Raji (cell line): Measurements from ENCODE around the gene SDE2.

Source experiments
- POLR2A ChIP-seq: IDR thresholded peaks from 2 replicates; pipeline ENCODE4 v1.6.1; 2011; ENCODE audit warnings: low read depth, low read length, control low read depth; ENCODE audit not compliant: insufficient read depth

Gene SDE2

DNA sequence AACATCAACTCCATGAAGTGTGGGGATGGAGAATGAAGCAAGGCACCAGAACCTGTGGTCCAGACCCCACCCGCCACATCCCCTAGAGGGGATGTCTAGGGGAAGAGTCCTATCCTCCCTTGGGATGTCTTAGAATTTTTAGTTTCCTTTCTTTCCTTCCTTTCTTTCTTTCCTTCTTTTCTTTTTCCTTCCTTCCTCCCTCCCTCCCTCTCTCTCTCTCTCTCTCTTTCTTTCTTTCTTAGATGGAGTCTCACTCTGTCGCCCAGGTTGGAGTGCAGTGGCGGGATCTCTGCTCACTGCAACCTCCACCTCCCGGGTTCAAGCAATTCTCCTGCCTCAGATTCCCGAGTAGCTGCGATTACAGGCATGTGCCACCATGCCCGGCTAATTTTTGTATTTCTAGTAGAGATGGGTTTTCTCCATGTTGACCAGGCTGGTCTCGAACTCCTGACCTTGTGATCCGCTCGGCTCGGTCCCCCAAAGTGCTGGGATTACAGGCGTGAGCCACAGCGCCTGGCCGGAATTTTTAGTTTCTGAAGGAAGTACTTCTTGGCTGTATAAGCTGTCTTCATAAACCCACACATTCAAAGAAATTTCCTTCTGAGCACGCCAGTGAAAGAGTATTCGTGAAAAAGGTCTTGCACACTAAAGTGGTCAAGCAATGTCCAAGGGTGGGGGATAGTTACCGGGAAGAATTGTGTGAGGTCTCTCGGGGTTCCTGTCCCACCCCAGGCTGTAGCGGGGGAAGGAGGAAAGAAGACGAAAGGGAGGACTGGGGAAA, 37.3 kb downstream of the SDE2 start:
- no peak for TF ChIP-seq POLR2A

DNA sequence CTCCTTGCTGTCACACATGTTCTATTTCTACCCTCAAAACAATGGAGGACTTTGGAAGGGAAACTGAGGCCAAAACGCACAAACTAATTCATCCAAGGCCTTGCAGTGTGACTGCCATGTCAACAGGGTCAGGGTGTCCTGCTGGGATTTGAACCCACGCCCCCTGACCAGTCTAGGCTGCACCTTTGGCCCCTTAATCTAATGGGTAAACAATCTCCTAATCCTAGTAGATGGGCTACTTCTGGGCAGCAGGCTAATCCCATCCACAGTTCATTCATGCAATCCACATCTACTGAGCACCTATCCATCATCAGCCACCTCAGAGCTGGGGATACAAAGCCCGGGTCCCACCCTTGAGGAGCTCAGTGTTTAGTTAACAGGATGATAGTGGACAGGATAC, 41.1 kb downstream of the SDE2 start:
- TF ChIP-seq POLR2A = no peak

DNA sequence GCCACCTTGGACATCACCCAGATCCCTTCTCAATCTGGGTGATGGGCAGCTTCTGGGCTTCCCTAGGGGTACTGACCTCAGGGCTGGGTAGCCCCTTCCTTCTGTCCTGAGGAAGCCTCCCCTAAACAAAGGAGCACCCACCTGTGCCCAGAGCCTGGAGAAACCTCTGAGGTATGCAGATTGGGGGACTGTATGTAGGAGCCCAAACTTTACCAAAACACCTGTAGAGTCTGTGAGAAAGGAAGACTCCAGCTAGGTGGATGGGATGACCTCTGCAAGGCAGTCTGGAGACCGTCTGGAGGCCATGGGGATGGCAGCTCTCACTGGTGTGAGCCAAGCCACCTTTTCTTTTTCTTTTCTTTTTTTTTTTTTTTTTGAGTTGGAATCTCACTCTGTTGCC, 44.4 kb downstream of the SDE2 start:
- TF ChIP-seq POLR2A = no peak

DNA sequence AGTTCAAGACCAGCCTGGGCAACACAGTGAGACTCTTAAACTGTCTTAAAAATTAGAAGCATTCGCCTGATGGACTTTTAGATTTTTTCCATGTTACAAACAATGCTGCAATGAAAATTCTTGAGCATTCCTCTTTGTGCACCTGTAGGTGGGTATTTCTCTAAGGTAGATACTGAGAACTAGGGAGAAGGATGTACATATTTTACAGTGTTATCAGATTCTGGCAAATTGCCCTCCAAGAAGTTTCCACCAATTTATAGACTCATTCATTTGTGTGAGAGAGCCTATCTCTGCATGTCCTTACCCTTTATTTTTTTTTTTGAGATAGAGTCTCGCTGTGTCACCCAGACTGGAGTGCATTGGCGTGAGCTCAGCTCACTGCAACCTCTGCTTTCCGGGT, 45.8 kb downstream of the SDE2 start:
- no peak for TF ChIP-seq POLR2A

DNA sequence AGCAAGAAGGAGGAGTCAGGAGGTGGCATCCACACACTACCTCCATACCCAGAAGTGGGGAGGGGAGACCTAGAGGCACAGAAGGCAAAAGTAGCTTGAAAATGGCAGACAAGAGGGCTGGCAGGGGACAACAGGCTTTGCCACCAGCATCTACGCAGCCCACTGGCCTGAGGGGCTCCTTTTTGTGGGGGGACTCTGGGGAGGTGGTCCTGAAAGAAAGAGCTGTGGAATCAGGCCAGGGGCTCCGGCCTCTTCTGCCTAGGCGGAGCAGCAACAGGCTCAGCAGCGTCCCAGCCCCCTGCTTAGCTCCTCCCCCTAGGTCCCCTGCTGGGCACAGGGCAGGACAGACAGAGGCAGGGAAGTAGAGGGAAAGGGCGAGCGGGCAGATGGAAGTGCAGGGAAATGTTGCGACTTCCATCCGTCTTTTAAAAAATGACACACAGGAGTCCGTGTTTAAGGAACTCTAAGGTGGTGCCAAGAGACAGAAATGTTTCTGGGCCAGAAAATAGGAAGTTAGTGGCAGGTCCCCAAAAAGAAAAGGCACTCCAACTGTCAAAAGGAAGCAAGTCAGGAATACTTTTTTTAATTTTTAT, 48.1 kb downstream of the SDE2 start:
- no peak for TF ChIP-seq POLR2A

DNA sequence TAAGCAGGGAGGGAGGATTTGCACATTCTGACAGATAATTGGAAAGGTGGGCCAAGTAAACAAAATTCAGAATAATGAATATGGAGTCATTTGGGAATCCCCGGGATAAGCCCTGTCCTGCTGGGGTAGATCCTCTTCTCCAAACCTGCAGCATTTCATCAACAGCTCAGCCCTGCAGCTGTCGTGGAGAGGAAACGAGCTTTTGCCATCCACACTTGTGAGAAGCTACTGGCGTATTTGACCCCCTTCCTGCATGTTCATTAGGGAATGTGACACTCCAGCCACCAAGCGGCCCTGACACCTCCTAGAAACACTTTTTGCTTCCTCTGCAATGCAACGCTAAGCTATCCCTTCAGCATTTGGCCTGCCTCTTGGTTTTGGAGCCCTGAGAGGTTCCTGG, 50.1 kb downstream of the SDE2 start:
- TF ChIP-seq POLR2A = no peak

DNA sequence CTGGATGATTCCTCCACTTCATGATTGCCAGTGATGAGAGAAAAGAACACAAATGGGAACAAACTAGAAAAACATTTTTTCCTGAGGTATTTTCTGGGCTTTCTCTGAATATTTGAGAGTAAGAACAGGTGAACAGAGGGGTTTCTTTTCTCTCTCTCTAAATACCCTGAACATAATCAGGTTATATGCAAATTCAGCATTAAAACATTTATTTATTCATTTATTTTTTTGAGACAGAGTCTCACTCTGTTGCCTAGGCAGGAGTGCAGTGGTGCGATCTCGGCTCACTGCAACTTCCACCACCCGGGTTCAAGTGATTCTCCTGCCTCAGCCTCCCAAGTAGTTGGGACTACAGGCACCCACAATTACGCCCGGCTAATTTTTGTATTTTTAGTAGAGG, 52.3 kb downstream of the SDE2 start:
- no peak for TF ChIP-seq POLR2A

DNA sequence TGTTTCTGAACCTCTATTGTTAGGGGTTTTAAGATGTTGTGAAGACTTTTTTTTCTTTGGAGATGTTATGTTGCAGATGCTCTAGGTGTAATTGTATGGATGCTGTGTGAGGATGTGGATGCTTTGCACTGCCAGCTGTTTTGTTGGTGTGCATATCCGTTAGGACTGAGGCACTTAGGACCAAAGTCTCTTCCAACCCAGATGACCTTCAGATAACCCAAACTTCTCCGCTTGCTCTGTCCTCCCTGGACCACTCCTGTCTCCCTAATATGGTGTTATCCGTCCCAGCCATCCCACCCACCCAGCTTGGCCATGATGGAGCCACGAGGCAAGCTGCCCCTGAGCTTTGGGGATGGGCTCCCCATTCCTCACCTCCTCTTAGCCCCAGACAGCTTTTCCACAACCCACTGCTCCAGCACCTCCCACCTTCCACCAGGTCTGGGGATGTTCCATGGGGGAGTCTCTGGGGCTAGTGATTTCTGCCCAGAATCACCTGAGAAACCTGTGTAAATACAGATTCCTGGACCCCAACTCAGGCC, 53.0 kb downstream of the SDE2 start:
- no peak for TF ChIP-seq POLR2A

DNA sequence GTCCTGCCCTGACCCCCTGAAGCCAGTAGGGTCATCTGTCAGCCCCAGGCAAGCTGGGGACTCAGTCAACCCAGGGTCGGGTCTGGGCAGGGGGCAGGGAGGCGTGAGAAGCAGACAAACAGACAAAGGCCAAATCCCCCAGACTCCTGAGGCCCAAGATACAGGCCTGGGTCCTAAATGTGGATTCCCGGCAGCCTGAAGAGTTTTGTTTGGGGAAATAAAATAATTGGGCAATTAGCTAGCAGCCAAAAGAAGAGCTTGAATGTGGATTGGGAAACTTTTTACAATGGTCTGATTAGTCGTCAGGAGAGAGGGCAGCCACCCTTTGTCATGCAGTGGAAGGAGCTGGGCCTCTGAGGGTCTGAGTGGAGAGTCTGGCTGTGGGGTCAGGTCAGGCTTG, 53.6 kb downstream of the SDE2 start:
- TF ChIP-seq POLR2A = no peak

DNA sequence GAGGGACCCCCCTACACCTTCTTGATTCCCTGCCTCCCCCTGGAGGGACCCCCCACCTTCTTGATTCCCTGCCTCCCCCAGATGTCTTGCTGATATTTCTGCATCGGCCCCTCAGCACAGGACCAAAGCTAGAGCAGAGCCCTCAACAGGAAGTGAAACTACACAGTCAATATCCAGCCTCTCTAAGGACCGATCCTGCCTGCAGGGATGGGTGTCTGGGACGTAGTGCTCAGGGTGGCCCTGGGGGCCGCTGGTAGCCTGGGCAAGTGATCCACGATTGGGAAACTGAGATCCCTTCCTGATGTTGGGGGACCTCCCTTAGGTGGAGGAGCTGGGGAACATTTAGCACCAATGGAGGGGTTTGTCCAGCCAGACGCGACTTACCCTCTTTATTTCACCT, 54.2 kb downstream of the SDE2 start:
- no peak for TF ChIP-seq POLR2A

DNA sequence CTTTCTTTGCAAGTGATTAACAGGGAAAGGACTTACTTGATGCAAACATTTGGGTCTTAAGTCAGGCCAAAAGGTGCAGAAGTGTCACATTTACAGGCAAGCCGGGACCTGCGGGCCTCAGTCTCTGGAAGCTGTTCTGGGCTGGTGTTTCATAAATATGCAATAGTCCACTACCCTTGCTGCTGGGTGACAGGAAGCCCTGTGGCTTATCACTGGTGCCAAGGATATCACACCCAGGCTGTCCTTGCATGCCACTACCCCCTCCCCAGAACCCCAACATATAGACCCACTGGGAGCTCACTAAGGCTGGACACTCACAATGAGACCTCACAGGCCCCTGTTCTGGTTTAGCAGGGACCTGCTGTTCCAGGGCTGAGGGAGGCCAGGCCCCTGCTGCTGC, 54.8 kb downstream of the SDE2 start:
- TF ChIP-seq POLR2A = no peak

DNA sequence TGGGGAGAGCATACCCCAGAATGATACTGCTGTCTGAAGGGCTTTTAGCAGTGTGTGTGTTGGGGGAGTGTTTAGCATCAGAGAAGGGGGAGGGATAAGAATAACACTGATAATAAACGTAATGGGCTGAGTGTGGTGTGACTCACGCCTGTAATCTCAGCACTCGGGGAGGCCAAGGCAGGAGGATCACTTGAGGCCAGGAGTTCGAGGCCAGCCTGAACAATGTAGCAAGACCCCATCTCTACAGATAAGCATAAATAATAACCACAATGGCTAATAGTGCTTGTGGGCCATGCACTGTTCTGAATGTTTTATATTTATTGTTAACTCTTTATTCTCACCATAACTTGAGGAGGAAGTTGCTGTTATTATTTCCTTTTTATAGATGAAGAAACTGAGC, 55.6 kb downstream of the SDE2 start:
- no peak for TF ChIP-seq POLR2A

DNA sequence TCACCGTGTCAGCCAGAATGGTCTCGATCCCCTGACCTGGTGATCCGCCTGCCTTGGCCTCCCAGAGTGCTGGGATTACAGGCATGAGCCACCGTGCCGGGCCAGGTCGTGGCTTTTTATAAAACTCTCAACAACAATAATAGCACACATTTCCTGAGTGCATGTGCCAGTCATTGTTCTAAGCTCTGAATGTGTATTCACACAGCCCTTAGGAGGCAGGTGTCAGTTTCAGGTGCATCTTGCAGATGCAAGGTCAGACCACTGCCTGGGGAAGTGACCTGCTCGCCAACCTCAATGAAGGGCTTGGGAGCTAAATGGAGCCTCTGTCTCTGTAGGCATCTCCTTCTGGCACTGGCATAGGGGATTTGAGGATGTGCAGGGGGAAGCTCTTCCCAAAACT, 56.6 kb downstream of the SDE2 start:
- no peak for TF ChIP-seq POLR2A

DNA sequence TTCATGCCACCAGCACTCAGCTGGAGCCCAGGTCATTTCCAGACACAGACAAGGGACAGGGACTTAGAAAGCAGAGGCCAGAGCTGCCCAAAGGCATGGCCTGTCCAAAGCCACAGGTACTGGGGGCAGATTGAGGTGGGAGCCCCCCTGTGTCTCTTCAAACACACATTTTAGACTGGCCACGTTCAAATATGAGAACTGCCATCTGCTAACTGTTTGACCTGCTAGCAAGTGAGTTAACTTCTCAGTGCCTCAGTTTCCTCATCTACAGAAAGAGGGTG, 57.3 kb downstream of the SDE2 start:
- TF ChIP-seq POLR2A = no peak

DNA sequence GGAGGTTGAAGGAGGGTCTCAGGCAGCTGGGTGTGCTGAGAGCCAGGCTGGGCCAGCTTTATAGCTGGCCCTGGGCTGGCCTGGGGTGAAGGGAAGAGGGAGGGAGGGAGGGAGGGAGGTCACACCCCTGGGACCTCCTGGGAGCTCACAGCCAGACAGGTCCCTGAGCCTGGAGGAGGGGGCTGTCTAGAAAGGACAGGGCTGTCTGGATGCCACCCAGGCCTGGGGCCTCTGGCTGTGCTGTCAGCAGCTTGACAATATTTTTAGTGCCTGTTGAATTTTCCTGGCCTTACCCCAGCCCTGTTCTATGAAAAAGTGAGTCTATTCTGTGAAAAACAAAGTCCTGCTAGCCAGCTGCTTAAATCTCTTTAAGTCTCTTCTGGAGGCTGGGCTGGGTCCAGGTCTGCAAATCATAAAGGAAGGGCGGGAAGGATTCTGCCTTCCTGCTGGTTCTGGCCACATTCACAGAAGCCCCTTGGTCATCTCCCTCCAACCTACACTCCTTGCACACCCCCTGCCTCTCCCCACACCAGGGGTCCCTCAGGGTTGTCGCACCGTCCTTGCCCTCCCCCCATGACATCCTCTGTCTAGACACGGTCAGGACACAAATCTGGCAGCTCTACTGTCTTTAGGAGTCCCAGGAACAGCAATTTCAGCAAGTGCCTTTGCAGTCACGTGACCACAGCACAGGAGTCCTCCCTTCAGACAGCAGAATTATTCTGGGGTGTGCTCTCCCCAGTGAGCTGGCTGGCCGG, 57.8 kb downstream of the SDE2 start, which contains the start of gene LEFTY2:
Gene LEFTY2 (minus strand): TSS at position 34 of the 755 bp plus-strand sequence. CDS start 80 bp downstream, outside the sequence.
- TF ChIP-seq POLR2A = no peak
